Loucy (cell line): ENCODE measurements around the gene TRPM3.

ENCODE experiments used
- CTCF ChIP-seq: fragments of 200-600 bp; sonication (generic); conservative IDR thresholded peaks from 2 replicates; pipeline ENCODE4 v1.5.1; 2014; ENCODE audit warnings: mild to moderate bottlenecking, antibody characterized with exemption, low read length
- EZH2phosphoT487 ChIP-seq: fragments of 200-600 bp; IDR thresholded peaks from 2 replicates; pipeline ENCODE4 v1.6.1; 2018; ENCODE audit warnings: antibody characterized with exemption, mild to moderate bottlenecking, moderate library complexity, borderline replicate concordance

GRCh38 chr9:70950270-70950669 is 171.2 kb downstream of the TRPM3 start:
- TF ChIP-seq CTCF (no peak), EZH2phosphoT487 (no peak)
